ENCODE data around the gene RGL1. TPM values are rescaled to one million over a fixed set of nuclear protein-coding genes. Genes with fewer than 3 reads are reported as not detected.

Gene RGL1
- total and polyA plus RNA-seq, 3 donors from 2014 or later, result 34.3 to 58.2 (median 41.5) TPM

GRCh38 chr1:183807549-183808168 is 2.7 kb downstream of the RGL1 start:
- no peak for DNase-seq
- H3K4me1 ChIP-seq, result peaks cover 32% of the 10 kb centered on the region
- no peak overlapping the region for H3K4me3 ChIP-seq
- peak overlapping the region in 1 of 2 donors; percentile 6 for H3K27ac ChIP-seq
- intact Hi-C loops (cut with DNase I; ENCODE audit: low total_unique reads), result no loop called here
- H3K36me3 ChIP-seq (ENCODE audit: low read depth, missing control alignments), result no peaks in the 10 kb centered on the region
- H3K9me3 ChIP-seq, result no peaks in the 10 kb centered on the region
- no peaks in the 10 kb centered on the region for H3K27me3 ChIP-seq
- WGBS, 2 donors, result 53 to 60% methylated on average over 2 of the region's 2 CpGs
- TF ChIP-seq CTCF (IDR thresholded peaks at IDR 0.05), result no peak
- TF ChIP-seq POLR2A (IDR thresholded peaks at IDR 0.05), result no peak

GRCh38 chr1:183808296-183809027 is 3.5 kb downstream of the RGL1 start:
- Histone ChIP-seq H3K4me1 (peaks cover 40% of the 10 kb centered on the region), H3K4me3 (no peak overlapping the region), H3K27ac (peak overlapping the region in 1 of 2 donors; percentile 29), H3K27me3 (no peaks in the 10 kb centered on the region), H3K9me3 (no peaks in the 10 kb centered on the region), H3K36me3 (ENCODE audit: low read depth, missing control alignments) (no peaks in the 10 kb centered on the region)
- no peak for DNase-seq
- no peak for TF ChIP-seq POLR2A (IDR thresholded peaks at IDR 0.05)
- WGBS, 2 donors, result 48 to 56% methylated on average over 2 of the region's 2 CpGs
- intact Hi-C loops (cut with DNase I; ENCODE audit: low total_unique reads), result no loop called here

- peaks cover 54% of the 10 kb centered on the region for H3K4me1 ChIP-seq
- TF ChIP-seq POLR2A (IDR thresholded peaks at IDR 0.05), result no peak
- TF ChIP-seq CTCF (IDR thresholded peaks at IDR 0.05), result no peak
- H3K27ac ChIP-seq, result no peak overlapping the region
- H3K36me3 ChIP-seq (ENCODE audit: low read depth, missing control alignments), result no peaks in the 10 kb centered on the region
- no peak for DNase-seq
- H3K9me3 ChIP-seq, result no peaks in the 10 kb centered on the region
- no peaks in the 10 kb centered on the region for H3K27me3 ChIP-seq
- intact Hi-C loops (cut with DNase I; ENCODE audit: low total_unique reads), result no loop called here
- WGBS, 2 donors, result 64 to 69% methylated on average over 2 of the region's 2 CpGs
- no peak overlapping the region for H3K4me3 ChIP-seq
These were observed 5.2 kb downstream of the RGL1 start for GRCh38 chr1:183810121-183810520.

GRCh38 chr1:183810756-183811544 is 6.0 kb downstream of the RGL1 start:
- no peak overlapping the region for H3K4me3 ChIP-seq
- no peaks in the 10 kb centered on the region for H3K36me3 ChIP-seq (ENCODE audit: low read depth, missing control alignments)
- no peaks in the 10 kb centered on the region for H3K27me3 ChIP-seq
- no peak overlapping the region for H3K27ac ChIP-seq
- no peaks in the 10 kb centered on the region for H3K9me3 ChIP-seq
- TF ChIP-seq POLR2A (IDR thresholded peaks at IDR 0.05), result no peak
- no peak for TF ChIP-seq CTCF (IDR thresholded peaks at IDR 0.05)
- 70 to 81% methylated on average over 4 of the region's 4 CpGs for WGBS, 2 donors
- intact Hi-C loops (cut with DNase I; ENCODE audit: low total_unique reads), result no loop called here
- peaks cover 58% of the 10 kb centered on the region for H3K4me1 ChIP-seq
- DNase-seq, result no peak

GRCh38 chr1:183812128-183812527 is 7.2 kb downstream of the RGL1 start:
- WGBS, 2 donors, result 42 to 46% methylated on average over 2 of the region's 2 CpGs

More at GRCh38 chr1:183812128-183812527, 7.2 kb downstream of the RGL1 start:
- Histone ChIP-seq H3K27me3 (no peaks in the 10 kb centered on the region), H3K4me1 (peaks cover 62% of the 10 kb centered on the region), H3K9me3 (no peaks in the 10 kb centered on the region), H3K36me3 (ENCODE audit: low read depth, missing control alignments) (no peaks in the 10 kb centered on the region), H3K4me3 (no peak overlapping the region), H3K27ac (peak overlapping the region in 1 of 2 donors; percentile 3)
- intact Hi-C loops (cut with DNase I; ENCODE audit: low total_unique reads), result no loop called here
- no peak for TF ChIP-seq CTCF (IDR thresholded peaks at IDR 0.05)
- no peak for TF ChIP-seq POLR2A (IDR thresholded peaks at IDR 0.05)
- DNase-seq, result peak; percentile 66
